HEK293 (cell line): ENCODE results near the gene TNFAIP1.

Source experiments
- CTCF ChIA-PET: fragments of 350-600 bp; formaldehyde crosslinking; extraction: SDS; loops from one replicate; lab custom pipeline; 2021; ENCODE audit warnings: antibody characterized with exemption; lab: Yijun Ruan, JAX
- POLR2A ChIA-PET: fragments of 300-600 bp; formaldehyde crosslinking; extraction: SDS; loops from one replicate; lab custom pipeline; 2020; ENCODE audit warnings: antibody characterized with exemption, inconsistent platforms; lab: Yijun Ruan, JAX
- H3K27ac ChIP-seq: fragments of 200-500 bp; sonication (Bioruptor generic); 2 replicates; pipeline ENCODE4 v1.5.1; 2014; ENCODE audit warnings: low read depth, low read length, control low read depth, inconsistent platforms; ENCODE audit errors: extremely low read depth
- H3K36me3 ChIP-seq, 2 experiments: fragments of 200-500 bp in 1 of 2; sonication (Bioruptor generic) in 1 of 2; 1 replicate in 1 of 2; 2 replicates in 1 of 2; pipeline ENCODE4 v1.5.1; 2014 to 2017; ENCODE audit warnings: inconsistent platforms in 2 of 2, low read length in 2 of 2; ENCODE audit not compliant: control insufficient read depth in 2 of 2, insufficient read depth in 1 of 2
- H3K4me1 ChIP-seq: fragments of 200-500 bp; sonication (Bioruptor generic); 2 replicates; pipeline ENCODE4 v1.5.1; 2014; ENCODE audit warnings: mild to moderate bottlenecking, low read length, inconsistent platforms; ENCODE audit not compliant: control insufficient read depth, insufficient read depth
- H3K4me3 ChIP-seq: 2 replicates; pipeline ENCODE4 v1.5.1; 2011; ENCODE audit warnings: low read depth, mild to moderate bottlenecking, control low read depth, low read length, moderate library complexity
- H3K9me3 ChIP-seq: fragments of 200-500 bp; sonication (Bioruptor generic); 2 replicates; pipeline ENCODE4 v1.5.1; 2014; ENCODE audit warnings: low read depth, low read length, inconsistent platforms; ENCODE audit not compliant: control insufficient read depth, insufficient read depth
- AEBP2 ChIP-seq: fragments of 450-650 bp; formaldehyde crosslinking; IDR thresholded peaks from 2 replicates; pipeline ENCODE4 v1.5.1; 2016; ENCODE audit warnings: missing biosample characterization, missing genetic modification characterization, borderline replicate concordance
- HIC1 ChIP-seq: fragments of 450-650 bp; formaldehyde crosslinking; IDR thresholded peaks from 2 replicates; pipeline ENCODE4 v1.5.1; 2016; ENCODE audit warnings: missing biosample characterization, missing genetic modification characterization
- KLF10 ChIP-seq: fragments of 450-650 bp; IDR thresholded peaks from 2 replicates; pipeline ENCODE4 v1.5.1; 2018; ENCODE audit warnings: missing biosample characterization, mild to moderate bottlenecking, missing genetic modification characterization
- KLF9 ChIP-seq: fragments of 450-650 bp; formaldehyde crosslinking; IDR thresholded peaks from 2 replicates; pipeline ENCODE4 v1.5.1; 2016; ENCODE audit warnings: missing biosample characterization, missing genetic modification characterization, low read depth
- REPIN1 ChIP-seq: fragments of 450-650 bp; formaldehyde crosslinking; IDR thresholded peaks from 2 replicates; pipeline ENCODE4 v1.5.1; 2017; ENCODE audit warnings: missing biosample characterization, missing genetic modification characterization, low read depth
- SALL2 ChIP-seq: fragments of 450-650 bp; formaldehyde crosslinking; IDR thresholded peaks from 2 replicates; pipeline ENCODE4 v1.5.0; 2017; ENCODE audit warnings: missing biosample characterization, mild to moderate bottlenecking, missing genetic modification characterization, borderline replicate concordance
- ZFP41 ChIP-seq: fragments of 450-650 bp; formaldehyde crosslinking; IDR thresholded peaks from 2 replicates; pipeline ENCODE4 v1.5.1; 2016; ENCODE audit warnings: missing biosample characterization, missing genetic modification characterization, borderline replicate concordance
- ZNF133 ChIP-seq: fragments of 450-650 bp; formaldehyde crosslinking; IDR thresholded peaks from 2 replicates; pipeline ENCODE4 v1.5.1; 2016; ENCODE audit warnings: missing biosample characterization, missing genetic modification characterization
- ZNF140 ChIP-seq: fragments of 450-650 bp; formaldehyde crosslinking; IDR thresholded peaks from 2 replicates; pipeline ENCODE4 v1.5.1; 2016; ENCODE audit warnings: missing biosample characterization, missing genetic modification characterization
- ZNF2 ChIP-seq: fragments of 450-650 bp; formaldehyde crosslinking; IDR thresholded peaks from 2 replicates; pipeline ENCODE4 v1.5.1; 2016; ENCODE audit warnings: missing biosample characterization, missing genetic modification characterization
- ZNF214 ChIP-seq: fragments of 450-650 bp; formaldehyde crosslinking; IDR thresholded peaks from 2 replicates; pipeline ENCODE4 v1.5.1; 2017; ENCODE audit warnings: missing biosample characterization, mild to moderate bottlenecking, missing genetic modification characterization, borderline replicate concordance
- ZNF248 ChIP-seq: fragments of 450-650 bp; formaldehyde crosslinking; IDR thresholded peaks from 2 replicates; pipeline ENCODE4 v1.5.1; 2017; ENCODE audit warnings: missing biosample characterization, missing genetic modification characterization
- ZNF292 ChIP-seq: fragments of 450-650 bp; formaldehyde crosslinking; IDR thresholded peaks from 2 replicates; pipeline ENCODE4 v1.5.1; 2016; ENCODE audit warnings: low read depth, missing biosample characterization, missing genetic modification characterization, borderline replicate concordance
- ZNF548 ChIP-seq: fragments of 450-650 bp; formaldehyde crosslinking; IDR thresholded peaks from 2 replicates; pipeline ENCODE4 v1.5.1; 2016; ENCODE audit warnings: missing biosample characterization, missing genetic modification characterization
- ZNF558 ChIP-seq: fragments of 450-650 bp; formaldehyde crosslinking; IDR thresholded peaks from 2 replicates; pipeline ENCODE4 v1.5.1; 2016; ENCODE audit warnings: missing biosample characterization, missing genetic modification characterization
- ZNF585B ChIP-seq: fragments of 450-650 bp; formaldehyde crosslinking; IDR thresholded peaks from 2 replicates; pipeline ENCODE4 v1.5.1; 2016; ENCODE audit warnings: missing biosample characterization, missing genetic modification characterization
- ZNF596 ChIP-seq: fragments of 450-650 bp; IDR thresholded peaks from 2 replicates; pipeline ENCODE4 v1.5.0; 2018; ENCODE audit warnings: missing biosample characterization, mild to moderate bottlenecking, missing genetic modification characterization, moderate library complexity
- ZNF600 ChIP-seq: fragments of 450-650 bp; formaldehyde crosslinking; IDR thresholded peaks from 2 replicates; pipeline ENCODE4 v1.5.1; 2016; ENCODE audit warnings: missing biosample characterization, missing genetic modification characterization
- ZNF670 ChIP-seq: fragments of 450-650 bp; formaldehyde crosslinking; IDR thresholded peaks from 2 replicates; pipeline ENCODE4 v1.5.1; 2016; ENCODE audit warnings: missing biosample characterization, missing genetic modification characterization, low read depth
- ZNF677 ChIP-seq: fragments of 450-650 bp; IDR thresholded peaks from 2 replicates; pipeline ENCODE4 v1.5.0; 2018; ENCODE audit warnings: missing biosample characterization, mild to moderate bottlenecking, missing genetic modification characterization, moderate library complexity
- ZNF701 ChIP-seq: fragments of 450-650 bp; formaldehyde crosslinking; IDR thresholded peaks from 2 replicates; pipeline ENCODE4 v1.5.1; 2016; ENCODE audit warnings: missing biosample characterization, missing genetic modification characterization
- ZNF791 ChIP-seq: fragments of 450-650 bp; formaldehyde crosslinking; IDR thresholded peaks from 2 replicates; pipeline ENCODE4 v1.5.1; 2016; ENCODE audit warnings: missing biosample characterization, missing genetic modification characterization
- ZNF830 ChIP-seq: fragments of 450-650 bp; IDR thresholded peaks from 2 replicates; pipeline ENCODE4 v1.5.0; 2018; ENCODE audit warnings: missing biosample characterization, missing genetic modification characterization, low read depth, mild to moderate bottlenecking, moderate library complexity
- ZSCAN4 ChIP-seq: fragments of 450-650 bp; formaldehyde crosslinking; IDR thresholded peaks from 2 replicates; pipeline ENCODE4 v1.5.1; 2017; ENCODE audit warnings: missing biosample characterization, missing genetic modification characterization
- TF ChIP-seq, protein P1 (sequence below): fragments of 450-650 bp; formaldehyde crosslinking; IDR thresholded peaks from 2 replicates; pipeline ENCODE4 v1.5.1; 2016; ENCODE audit warnings: missing biosample characterization, missing genetic modification characterization
- TF ChIP-seq, protein P2 (sequence below): sonication (generic); formaldehyde crosslinking; IDR thresholded peaks from 2 replicates; pipeline ENCODE4 v1.8.1; 2022; ENCODE audit warnings: mild to moderate bottlenecking, moderate library complexity, missing genetic modification reagents

The TNFAIP1 gene

GRCh38 chr17:28293994-28294393 lies 41.6 kb upstream of the TNFAIP1 start (continued):
- TF ChIP-seq ZNF585B (tag by site-specific recombination) (no peak), ZNF791 (no peak), ZFP41 (tag by site-specific recombination) (no peak), ZNF140 (tag by site-specific recombination) (no peak), ZNF600 (tag by site-specific recombination) (no peak), KLF9 (tag by site-specific recombination) (no peak), AEBP2 (no peak), ZNF133 (tag by site-specific recombination) (no peak), ZNF292 (no peak), ZNF558 (no peak)
- TF ChIP-seq, protein P1, sequence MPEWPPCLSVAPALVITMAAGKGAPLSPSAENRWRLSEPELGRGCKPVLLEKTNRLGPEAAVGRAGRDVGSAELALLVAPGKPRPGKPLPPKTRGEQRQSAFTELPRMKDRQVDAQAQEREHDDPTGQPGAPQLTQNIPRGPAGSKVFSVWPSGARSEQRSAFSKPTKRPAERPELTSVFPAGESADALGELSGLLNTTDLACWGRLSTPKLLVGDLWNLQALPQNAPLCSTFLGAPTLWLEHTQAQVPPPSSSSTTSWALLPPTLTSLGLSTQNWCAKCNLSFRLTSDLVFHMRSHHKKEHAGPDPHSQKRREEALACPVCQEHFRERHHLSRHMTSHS (tag by site-specific recombination), result no peak
- TF ChIP-seq, all 188 proteins: peak for 0

DNA sequence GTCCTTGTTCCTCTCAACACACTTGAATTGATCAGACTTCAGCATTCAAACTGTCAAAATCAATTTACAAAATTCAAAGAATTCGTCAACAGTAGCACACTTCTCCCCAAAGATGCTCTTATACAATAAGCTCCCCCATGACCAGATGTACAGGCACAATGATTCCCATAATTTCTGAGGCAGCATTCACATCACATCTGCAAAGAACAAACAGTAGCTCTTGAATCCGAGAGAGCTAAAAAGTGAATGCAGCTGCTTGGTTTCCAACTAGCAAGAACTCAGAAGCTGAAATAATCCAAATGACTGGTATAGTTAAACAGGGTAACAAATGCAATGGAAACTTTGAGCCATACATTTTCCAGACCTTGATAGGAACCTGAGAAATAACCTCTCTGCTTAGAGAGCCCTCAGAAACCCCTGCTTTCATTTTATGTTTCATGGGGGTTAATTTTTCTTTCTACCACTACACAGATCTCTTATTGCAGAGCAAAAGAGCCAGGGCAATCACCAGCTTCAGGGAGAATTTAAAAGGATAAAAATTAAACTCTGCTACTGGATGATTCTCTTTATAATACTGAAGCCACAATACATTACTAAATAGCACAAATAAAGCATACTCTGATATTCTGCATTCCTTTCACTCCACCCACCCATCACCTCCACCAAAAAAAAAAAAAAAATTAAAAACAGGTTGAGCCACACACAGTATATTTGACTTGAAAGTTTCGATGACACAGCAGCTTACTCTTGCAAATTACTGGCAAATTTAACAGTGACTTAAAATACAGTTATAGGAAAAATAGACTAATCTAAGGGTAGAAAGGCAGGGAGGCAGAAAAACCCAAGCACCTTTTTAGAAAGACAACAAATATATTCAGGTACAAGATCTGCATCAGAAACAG lies 39.6 kb upstream of the TNFAIP1 start:
- CTCF ChIA-PET, result interaction anchor here (0.9 to 1.3 kb wide), 3 partner anchors 25 to 50 kb away, joined by 3 to 4 read pairs (median 4); no protein-coding TSS in a partner anchor
- TF ChIP-seq SALL2 (tag by site-specific recombination), result no peak
- TF ChIP-seq ZNF677, result no peak
- TF ChIP-seq KLF10 (tag by site-specific recombination), result no peak
- TF ChIP-seq REPIN1, result no peak
- TF ChIP-seq ZNF670, result no peak
- no peak for TF ChIP-seq HIC1 (tag by site-specific recombination)
- TF ChIP-seq ZNF248 (tag by site-specific recombination), result no peak
- no peak for TF ChIP-seq ZNF214 (tag by site-specific recombination)
- no peak for TF ChIP-seq ZNF791
- TF ChIP-seq ZNF596 (tag by site-specific recombination), result no peak
- TF ChIP-seq ZNF585B (tag by site-specific recombination), result no peak
- TF ChIP-seq ZSCAN4 (tag by site-specific recombination), result no peak
- TF ChIP-seq, protein P2, sequence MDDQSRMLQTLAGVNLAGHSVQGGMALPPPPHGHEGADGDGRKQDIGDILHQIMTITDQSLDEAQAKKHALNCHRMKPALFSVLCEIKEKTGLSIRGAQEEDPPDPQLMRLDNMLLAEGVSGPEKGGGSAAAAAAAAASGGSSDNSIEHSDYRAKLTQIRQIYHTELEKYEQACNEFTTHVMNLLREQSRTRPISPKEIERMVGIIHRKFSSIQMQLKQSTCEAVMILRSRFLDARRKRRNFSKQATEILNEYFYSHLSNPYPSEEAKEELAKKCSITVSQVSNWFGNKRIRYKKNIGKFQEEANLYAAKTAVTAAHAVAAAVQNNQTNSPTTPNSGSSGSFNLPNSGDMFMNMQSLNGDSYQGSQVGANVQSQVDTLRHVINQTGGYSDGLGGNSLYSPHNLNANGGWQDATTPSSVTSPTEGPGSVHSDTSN (CRISPR knock-in tag), result no peak
- no peak for TF ChIP-seq ZNF701 (tag by site-specific recombination)
- no peak for TF ChIP-seq ZNF600 (tag by site-specific recombination)
- no peak for TF ChIP-seq ZNF548 (tag by site-specific recombination)
- TF ChIP-seq ZNF2 (tag by site-specific recombination), result no peak
- no peak for TF ChIP-seq ZNF830
- TF ChIP-seq AEBP2, result no peak
- TF ChIP-seq ZNF292, result no peak
- TF ChIP-seq, all 188 proteins: peak for 0
- no peaks in the 10 kb centered on the region for H3K9me3 ChIP-seq
- H3K36me3 ChIP-seq, result no peaks in the 10 kb centered on the region
- no peak overlapping the region for H3K27ac ChIP-seq
- no peaks in the 10 kb centered on the region for H3K4me1 ChIP-seq
- POLR2A ChIA-PET, result no interaction called here
- no peak overlapping the region for H3K4me3 ChIP-seq
